GM21423 (cell line): ENCODE data around the gene TIAM1.

Experiments
- ATAC-seq: cut with Tn5 transposase; IDR thresholded peaks from one replicate; pipeline ENCODE4 v1.9.1; 2021; ENCODE audit warnings: mild to moderate bottlenecking, moderate library complexity; ENCODE audit not compliant: unreplicated experiment

Gene TIAM1

GRCh38 chr21:31354604-31355443 is 10.8 kb upstream of the TIAM1 start:
- no peak for ATAC-seq

- no peak for ATAC-seq
Measured at GRCh38 chr21:31354122-31354521, 10.1 kb upstream of the TIAM1 start.

GRCh38 chr21:31352836-31353235 is 8.8 kb upstream of the TIAM1 start:
- no peak for ATAC-seq

GRCh38 chr21:31351960-31352359 is 7.9 kb upstream of the TIAM1 start:
- ATAC-seq: no peak

GRCh38 chr21:31351438-31351837 is 7.4 kb upstream of the TIAM1 start:
- no peak for ATAC-seq

- ATAC-seq: no peak
Measured at GRCh38 chr21:31349208-31349607, 5.1 kb upstream of the TIAM1 start.

GRCh38 chr21:31348188-31348587 is 4.1 kb upstream of the TIAM1 start:
- no peak for ATAC-seq

GRCh38 chr21:31347435-31348032 is 3.5 kb upstream of the TIAM1 start:
- no peak for ATAC-seq

GRCh38 chr21:31346256-31346821 is 2.3 kb upstream of the TIAM1 start:
- no peak for ATAC-seq

GRCh38 chr21:31345136-31345535 is 1.1 kb upstream of the TIAM1 start:
- no peak for ATAC-seq

GRCh38 chr21:31343030-31343510 is 991 bp downstream of the TIAM1 start:
- ATAC-seq: no peak

- ATAC-seq: no peak
Measured at GRCh38 chr21:31342348-31342747, 1.7 kb downstream of the TIAM1 start.

GRCh38 chr21:31340942-31341487 is 3.0 kb downstream of the TIAM1 start:
- ATAC-seq: no peak

- ATAC-seq: no peak
Measured at GRCh38 chr21:31340514-31340913, 3.5 kb downstream of the TIAM1 start.

- no peak for ATAC-seq
Measured at GRCh38 chr21:31339721-31340120, 4.3 kb downstream of the TIAM1 start.

- no peak for ATAC-seq
Measured at GRCh38 chr21:31338908-31339368, 5.1 kb downstream of the TIAM1 start.

- no peak for ATAC-seq
Measured at GRCh38 chr21:31337996-31338907, 5.8 kb downstream of the TIAM1 start.

GRCh38 chr21:31337086-31337485 is 7.0 kb downstream of the TIAM1 start:
- no peak for ATAC-seq

- no peak for ATAC-seq
Measured at GRCh38 chr21:31336739-31337040, 7.4 kb downstream of the TIAM1 start.

- no peak for ATAC-seq
Measured at GRCh38 chr21:31335957-31336738, 7.9 kb downstream of the TIAM1 start.
